IPS-NIHi11 (cell line): Measurements from ENCODE around the gene PRCP.
A peak's percentile ranks its signal among the peaks of the same experiment; 100 is the strongest.
"Not testable (repeated sequence)": the region's sequence is repeated elsewhere in the genome, so short reads cannot be mapped to it uniquely, and the experiment has no call there.

ENCODE experiments used
- DNase-seq: peaks from one replicate; pipeline ENCODE4 v3.0.0; 2012; ENCODE audit warnings: mixed read lengths, low spot score

Gene PRCP

GRCh38 chr11:82900277-82901164 is at the start of gene PRCP:
PRCP (minus strand) TSS chr11:82900430; CDS start chr11:82900402, 28 bp downstream.
- DNase-seq = peak; percentile 92

- DNase-seq = no peak
These were observed 49.1 kb upstream of the PRCP start for GRCh38 chr11:82949352-82949751.

GRCh38 chr11:82945682-82946081 is 45.5 kb upstream of the PRCP start:
- DNase-seq = no peak

- not testable (repeated sequence) for DNase-seq
These were observed 44.8 kb upstream of the PRCP start for GRCh38 chr11:82945041-82945440.

GRCh38 chr11:82944198-82944597 is 44.0 kb upstream of the PRCP start:
- no peak for DNase-seq

- not testable (repeated sequence) for DNase-seq
These were observed 43.2 kb upstream of the PRCP start for GRCh38 chr11:82943430-82943829.

- DNase-seq = no peak
These were observed 42.1 kb upstream of the PRCP start for GRCh38 chr11:82942376-82942775.

GRCh38 chr11:82939456-82939855 is 39.2 kb upstream of the PRCP start:
- DNase-seq = no peak

GRCh38 chr11:82937554-82937953 is 37.3 kb upstream of the PRCP start:
- no peak for DNase-seq

GRCh38 chr11:82936261-82936660 is 36.0 kb upstream of the PRCP start:
- no peak for DNase-seq

GRCh38 chr11:82932564-82932963 is 32.3 kb upstream of the PRCP start:
- DNase-seq = no peak

GRCh38 chr11:82930734-82931133 is 30.5 kb upstream of the PRCP start:
- no peak for DNase-seq

- no peak for DNase-seq
These were observed 30.0 kb upstream of the PRCP start for GRCh38 chr11:82930229-82930628.

- no peak for DNase-seq
These were observed 28.9 kb upstream of the PRCP start for GRCh38 chr11:82929121-82929520.

- DNase-seq = peak; percentile 55
These were observed 27.1 kb upstream of the PRCP start for GRCh38 chr11:82927264-82927880.

- DNase-seq = no peak
These were observed 24.4 kb upstream of the PRCP start for GRCh38 chr11:82924522-82925224.

GRCh38 chr11:82922396-82923173 is 22.4 kb upstream of the PRCP start:
- DNase-seq = not testable (repeated sequence)

- DNase-seq = not testable (repeated sequence)
These were observed 20.0 kb upstream of the PRCP start for GRCh38 chr11:82920227-82920626.

- not testable (repeated sequence) for DNase-seq
These were observed 19.6 kb upstream of the PRCP start for GRCh38 chr11:82919786-82920185.

GRCh38 chr11:82909015-82909640 is 8.9 kb upstream of the PRCP start:
- no peak for DNase-seq

GRCh38 chr11:82908311-82908710 is 8.1 kb upstream of the PRCP start:
- no peak for DNase-seq
